GM12865 (cell line): ENCODE results near the gene GRM4.

ENCODE experiments used
- DNase-seq: peaks from one replicate; pipeline ENCODE4 v3.0.0; 2010; ENCODE audit warnings: low read depth
- H3K4me3 ChIP-seq: 2 replicates; pipeline ENCODE4 v1.5.1; 2011; ENCODE audit warnings: mild to moderate bottlenecking, low read depth, low read length, control low read depth
- TF ChIP-seq, protein P1 (sequence below): IDR thresholded peaks from 2 replicates; pipeline ENCODE4 v1.5.1; 2011; ENCODE audit warnings: low read length, control low read depth, low read depth, inconsistent platforms; ENCODE audit not compliant: insufficient read depth; ENCODE audit errors: missing control alignments

Gene GRM4

DNA sequence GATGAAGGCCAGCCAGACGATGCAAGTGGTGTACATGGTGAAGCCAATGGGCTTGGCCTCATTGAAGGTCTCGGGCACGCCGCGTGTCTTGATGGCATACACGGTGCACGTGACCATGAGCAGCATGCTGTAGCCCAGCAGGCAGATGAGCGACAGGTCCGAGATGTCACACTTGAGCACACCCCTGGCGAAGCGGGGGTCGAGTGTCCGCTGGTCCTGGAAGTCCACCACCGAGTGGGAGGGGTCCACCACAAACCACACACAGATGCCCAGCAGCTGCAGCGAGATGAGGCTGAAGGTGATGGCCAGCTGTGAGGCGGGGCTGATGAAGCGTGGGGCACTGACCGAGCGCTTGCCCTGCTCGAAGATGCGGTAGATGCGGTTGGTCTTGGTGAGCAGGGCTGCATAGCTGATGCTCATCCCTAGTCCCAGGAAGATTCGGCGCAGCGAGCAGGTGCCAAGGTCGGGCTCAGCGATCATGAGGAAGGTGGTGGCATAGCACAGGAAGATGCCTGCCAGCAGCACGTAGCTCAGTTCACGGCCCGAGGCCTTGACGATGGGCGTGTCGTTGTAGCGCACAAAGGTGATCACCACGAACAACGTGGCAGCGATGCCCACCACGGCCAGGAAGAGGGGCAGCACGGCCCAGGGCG is 110.1 kb downstream of the GRM4 start:
- H3K4me3 ChIP-seq, result no peak overlapping the region
- TF ChIP-seq, protein P1, sequence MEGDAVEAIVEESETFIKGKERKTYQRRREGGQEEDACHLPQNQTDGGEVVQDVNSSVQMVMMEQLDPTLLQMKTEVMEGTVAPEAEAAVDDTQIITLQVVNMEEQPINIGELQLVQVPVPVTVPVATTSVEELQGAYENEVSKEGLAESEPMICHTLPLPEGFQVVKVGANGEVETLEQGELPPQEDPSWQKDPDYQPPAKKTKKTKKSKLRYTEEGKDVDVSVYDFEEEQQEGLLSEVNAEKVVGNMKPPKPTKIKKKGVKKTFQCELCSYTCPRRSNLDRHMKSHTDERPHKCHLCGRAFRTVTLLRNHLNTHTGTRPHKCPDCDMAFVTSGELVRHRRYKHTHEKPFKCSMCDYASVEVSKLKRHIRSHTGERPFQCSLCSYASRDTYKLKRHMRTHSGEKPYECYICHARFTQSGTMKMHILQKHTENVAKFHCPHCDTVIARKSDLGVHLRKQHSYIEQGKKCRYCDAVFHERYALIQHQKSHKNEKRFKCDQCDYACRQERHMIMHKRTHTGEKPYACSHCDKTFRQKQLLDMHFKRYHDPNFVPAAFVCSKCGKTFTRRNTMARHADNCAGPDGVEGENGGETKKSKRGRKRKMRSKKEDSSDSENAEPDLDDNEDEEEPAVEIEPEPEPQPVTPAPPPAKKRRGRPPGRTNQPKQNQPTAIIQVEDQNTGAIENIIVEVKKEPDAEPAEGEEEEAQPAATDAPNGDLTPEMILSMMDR, result no peak
- DNase-seq, result no peak

DNA sequence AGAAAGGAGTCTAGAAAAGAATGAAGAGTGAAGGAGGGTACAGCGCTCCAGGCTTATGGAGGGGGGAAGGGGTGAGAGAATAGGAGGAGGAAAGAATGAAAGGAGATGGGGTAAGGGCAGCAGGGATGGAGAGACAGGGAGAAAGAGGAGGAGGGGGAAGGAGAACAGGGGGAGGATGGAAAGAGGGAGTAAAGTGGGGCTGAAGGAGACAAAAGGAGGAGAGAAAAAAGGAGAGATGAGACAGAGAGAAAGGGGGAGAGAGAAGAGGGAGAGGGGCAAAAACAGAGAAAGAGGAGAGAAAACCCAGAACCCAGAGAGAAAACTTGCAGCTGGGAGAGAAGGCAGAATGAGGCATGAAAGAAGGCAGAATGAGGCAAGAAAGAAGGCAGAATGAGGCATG is 110.7 kb downstream of the GRM4 start:
- H3K4me3 ChIP-seq, result no peak overlapping the region
- no peak for DNase-seq
- TF ChIP-seq, protein P1, result no peak

DNA sequence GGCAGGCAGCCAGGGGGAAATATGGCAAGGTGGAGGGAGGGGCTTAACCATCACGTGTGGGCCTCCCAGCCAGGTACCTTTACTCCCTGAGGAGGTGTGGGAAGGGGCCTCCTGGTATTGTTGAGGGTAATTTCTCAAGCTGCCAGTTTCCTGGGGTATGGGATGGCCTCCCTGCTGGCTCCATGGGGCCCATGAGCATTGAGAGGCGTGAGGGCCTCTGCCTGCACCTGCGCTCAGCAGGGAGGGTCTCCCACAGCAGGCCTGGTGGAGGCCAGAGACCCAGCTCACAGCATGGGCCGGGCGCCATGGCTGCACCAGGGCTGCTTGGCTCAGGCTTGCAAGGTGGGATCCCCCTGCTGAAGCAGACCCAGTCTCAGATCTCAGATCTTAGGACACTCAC is 113.0 kb downstream of the GRM4 start:
- DNase-seq, result no peak
- H3K4me3 ChIP-seq, result no peak overlapping the region
- TF ChIP-seq, protein P1, result no peak

DNA sequence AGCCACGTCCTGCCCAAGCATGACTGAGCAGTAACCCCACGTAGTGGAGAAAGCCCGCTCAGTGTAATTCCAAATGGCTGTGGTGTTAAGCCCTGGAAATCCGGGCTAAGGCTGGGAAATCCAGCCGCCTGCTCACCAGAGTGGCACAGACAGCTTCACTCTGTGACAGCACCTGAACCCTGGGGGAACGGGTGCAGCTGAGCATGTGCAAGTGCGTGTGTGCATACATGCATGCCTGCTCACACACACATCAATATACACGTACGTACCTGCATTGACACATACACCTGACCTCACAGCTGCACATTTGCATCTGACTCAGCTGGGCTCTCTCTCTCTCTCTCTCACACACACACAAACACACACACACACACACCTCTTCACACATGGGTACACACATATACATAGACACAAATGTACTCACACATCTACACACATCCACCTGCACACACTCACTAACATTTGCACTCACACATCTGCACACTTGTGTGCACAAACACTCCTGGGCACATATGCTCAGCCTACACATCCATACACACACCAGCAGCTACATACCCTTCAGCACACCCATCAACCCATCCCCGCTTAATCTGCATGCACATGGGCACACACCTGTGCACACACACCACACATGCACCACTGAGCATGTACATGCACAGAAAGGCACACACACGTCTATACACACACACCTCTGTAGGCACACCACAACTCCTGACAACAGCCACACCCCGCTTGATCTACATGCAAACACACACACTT is 114.1 kb downstream of the GRM4 start:
- no peak overlapping the region for H3K4me3 ChIP-seq
- DNase-seq, result peak; percentile 13
- TF ChIP-seq, protein P1, result no peak

DNA sequence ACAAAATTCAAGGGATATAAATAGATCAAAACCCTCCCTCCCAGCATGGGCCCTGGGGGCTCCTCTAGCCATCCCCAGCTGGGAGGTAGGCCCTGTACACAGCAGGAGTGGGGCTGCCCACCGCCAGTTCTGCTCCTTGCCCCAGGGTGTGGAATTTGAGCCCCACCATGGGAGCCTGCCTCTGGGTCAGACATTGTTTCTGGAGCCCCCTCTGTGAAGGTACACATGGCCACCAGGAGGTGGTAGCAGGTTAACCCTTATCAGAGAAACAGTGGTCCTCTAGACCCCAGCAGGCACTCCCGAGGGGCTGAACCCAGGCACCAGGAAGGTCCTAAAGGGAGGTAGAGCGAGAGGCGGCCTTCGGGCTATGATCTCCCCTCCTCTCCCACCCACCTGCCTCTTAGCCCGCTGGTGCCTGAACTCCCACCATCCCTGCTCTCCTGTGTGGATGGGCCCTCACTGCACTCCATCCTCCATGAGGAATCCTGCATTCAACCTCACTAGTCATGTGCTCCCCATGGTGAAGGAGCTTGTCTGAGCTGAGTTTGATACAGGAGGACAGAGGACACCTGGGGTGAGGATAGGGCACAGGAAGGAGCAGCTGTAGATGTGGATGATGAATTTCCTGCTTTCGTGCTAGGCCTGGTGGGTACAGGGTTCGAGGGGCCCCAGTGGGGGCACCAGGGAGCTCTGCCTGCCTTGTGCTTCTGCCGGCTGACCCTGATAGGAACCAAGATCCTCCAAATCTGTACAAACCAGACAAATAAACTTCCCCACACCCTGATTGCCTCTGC is 114.9 kb downstream of the GRM4 start:
- no peak for DNase-seq
- H3K4me3 ChIP-seq, result no peak overlapping the region
- TF ChIP-seq, protein P1, result no peak

DNA sequence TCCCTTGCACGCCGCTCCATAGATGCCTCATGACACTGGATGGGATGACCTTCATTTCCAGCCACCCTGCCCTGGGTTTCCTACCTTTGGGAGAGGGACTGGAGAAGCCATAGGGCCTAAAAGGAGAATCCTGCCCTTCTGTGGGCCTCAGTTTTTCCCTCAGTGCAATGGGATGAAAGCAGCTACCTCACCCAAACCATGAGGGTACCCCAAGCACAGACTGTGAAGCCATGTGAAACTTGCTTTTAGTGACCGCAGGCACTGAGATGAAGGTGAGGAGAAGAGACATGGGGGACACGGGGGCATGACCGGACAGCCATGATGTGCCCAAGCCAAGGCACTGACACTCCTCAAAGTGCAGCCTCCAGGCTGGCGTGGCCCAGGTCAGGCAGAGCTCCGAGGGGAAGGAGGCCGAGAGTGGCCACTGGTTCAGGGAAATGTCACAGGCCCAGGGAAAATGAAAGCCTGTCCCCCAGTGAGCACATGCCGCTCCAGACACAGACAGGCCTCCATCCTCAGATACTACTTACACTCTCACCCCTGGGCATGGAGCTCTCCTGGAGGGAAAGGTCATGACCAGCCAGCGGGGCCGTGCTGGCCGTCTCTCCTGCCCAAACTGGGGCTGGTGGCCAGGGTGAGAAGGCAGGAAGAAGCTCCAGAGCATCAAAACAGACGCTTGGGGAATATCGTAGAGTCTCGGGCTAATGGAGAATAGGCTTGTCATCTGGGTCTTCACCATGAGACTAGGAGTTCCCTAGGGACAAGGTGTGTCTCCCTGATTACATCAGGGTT is 116.2 kb downstream of the GRM4 start:
- no peak for DNase-seq
- no peak overlapping the region for H3K4me3 ChIP-seq
- TF ChIP-seq, protein P1, result no peak
